ENCODE measurements around the gene PHLDB1. TPM values are rescaled to one million over a fixed set of nuclear protein-coding genes. Genes with fewer than 3 reads are reported as not detected.

Gene PHLDB1
- total and polyA plus RNA-seq, 7 donors = 12.6 to 45.8 (median 27.7) TPM

GRCh38 chr11:118644496-118644895, 37.1 kb downstream of the PHLDB1 start:
- Histone ChIP-seq H3K36me3 (ENCODE audit: insufficient read depth in 1 of 2, low read depth in 1 of 2) (peaks cover 0 to 67% of the 10 kb centered on the region in 2 donors), H3K9me3 (no peaks in the 10 kb centered on the region), H3K4me3 (no peak overlapping the region), H3K4me1 (peaks cover 35% of the 10 kb centered on the region), H3K27me3 (ENCODE audit: insufficient read depth in 3 of 3, low read length in 2 of 3) (no peaks in the 10 kb centered on the region), H3K27ac (no peak overlapping the region)
- TF ChIP-seq, protein P1, sequence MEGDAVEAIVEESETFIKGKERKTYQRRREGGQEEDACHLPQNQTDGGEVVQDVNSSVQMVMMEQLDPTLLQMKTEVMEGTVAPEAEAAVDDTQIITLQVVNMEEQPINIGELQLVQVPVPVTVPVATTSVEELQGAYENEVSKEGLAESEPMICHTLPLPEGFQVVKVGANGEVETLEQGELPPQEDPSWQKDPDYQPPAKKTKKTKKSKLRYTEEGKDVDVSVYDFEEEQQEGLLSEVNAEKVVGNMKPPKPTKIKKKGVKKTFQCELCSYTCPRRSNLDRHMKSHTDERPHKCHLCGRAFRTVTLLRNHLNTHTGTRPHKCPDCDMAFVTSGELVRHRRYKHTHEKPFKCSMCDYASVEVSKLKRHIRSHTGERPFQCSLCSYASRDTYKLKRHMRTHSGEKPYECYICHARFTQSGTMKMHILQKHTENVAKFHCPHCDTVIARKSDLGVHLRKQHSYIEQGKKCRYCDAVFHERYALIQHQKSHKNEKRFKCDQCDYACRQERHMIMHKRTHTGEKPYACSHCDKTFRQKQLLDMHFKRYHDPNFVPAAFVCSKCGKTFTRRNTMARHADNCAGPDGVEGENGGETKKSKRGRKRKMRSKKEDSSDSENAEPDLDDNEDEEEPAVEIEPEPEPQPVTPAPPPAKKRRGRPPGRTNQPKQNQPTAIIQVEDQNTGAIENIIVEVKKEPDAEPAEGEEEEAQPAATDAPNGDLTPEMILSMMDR (IDR thresholded peaks at IDR 0.05) = no peak
- intact Hi-C loops (cut with DNase I) = loop anchor here in 1 of 2 donors (5.0 kb wide), 1 partner anchor 37 kb away; the partner anchor contains the start of gene PHLDB1
- ATAC-seq = no peak
- WGBS, 3 donors = 88 to 94% (median 92%) methylated on average over 9 to 10 of the region's 10 CpGs
- no peak for DNase-seq

GRCh38 chr11:118645066-118645715, 37.8 kb downstream of the PHLDB1 start:
- H3K4me1 ChIP-seq = peaks cover 28% of the 10 kb centered on the region
- intact Hi-C loops (cut with DNase I) = no loop called here
- TF ChIP-seq, protein P1 (IDR thresholded peaks at IDR 0.05) = no peak
- H3K27me3 ChIP-seq (ENCODE audit: insufficient read depth in 3 of 3, low read length in 2 of 3) = no peaks in the 10 kb centered on the region
- H3K9me3 ChIP-seq = no peaks in the 10 kb centered on the region
- no peak overlapping the region for H3K4me3 ChIP-seq
- H3K36me3 ChIP-seq (ENCODE audit: insufficient read depth in 1 of 2, low read depth in 1 of 2) = peaks cover 0 to 74% of the 10 kb centered on the region in 2 donors
- 92 to 93% (median 93%) methylated on average over 24 of the region's 24 CpGs for WGBS, 3 donors
- no peak overlapping the region for H3K27ac ChIP-seq
- DNase-seq (no peak), ATAC-seq (no peak)

DNA sequence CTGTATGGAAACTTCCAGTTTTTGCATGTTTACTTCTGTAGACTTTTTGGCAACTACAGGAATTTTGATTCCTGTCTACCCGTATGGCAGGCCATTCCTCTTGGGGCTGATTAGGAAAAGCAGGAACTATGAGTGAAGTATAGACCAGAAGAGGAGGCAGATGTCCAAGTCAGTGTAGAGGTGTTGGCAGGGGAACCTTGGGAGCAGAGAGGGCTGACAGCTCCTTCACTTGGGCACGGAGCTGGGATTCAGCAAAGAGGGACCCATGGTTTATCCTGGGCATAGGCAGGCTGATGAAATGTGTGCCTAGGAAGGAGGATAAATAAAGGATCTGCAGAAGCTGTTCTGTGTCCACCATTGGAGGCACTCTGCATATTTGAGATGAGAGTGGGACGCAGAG, 39.0 kb downstream of the PHLDB1 start:
- 70 to 86% (median 78%) methylated on average over 3 of the region's 3 CpGs for WGBS, 3 donors
- H3K27me3 ChIP-seq (ENCODE audit: insufficient read depth in 3 of 3, low read length in 2 of 3) = no peaks in the 10 kb centered on the region
- no peak for ATAC-seq
- no peak overlapping the region for H3K27ac ChIP-seq
- H3K4me3 ChIP-seq = no peak overlapping the region
- peaks cover 2 to 85% of the 10 kb centered on the region in 2 donors for H3K36me3 ChIP-seq (ENCODE audit: insufficient read depth in 1 of 2, low read depth in 1 of 2)
- no peak for DNase-seq
- intact Hi-C loops (cut with DNase I) = no loop called here
- peaks cover 24% of the 10 kb centered on the region for H3K4me1 ChIP-seq
- H3K9me3 ChIP-seq = no peaks in the 10 kb centered on the region
- TF ChIP-seq, protein P1 (IDR thresholded peaks at IDR 0.05) = no peak

DNA sequence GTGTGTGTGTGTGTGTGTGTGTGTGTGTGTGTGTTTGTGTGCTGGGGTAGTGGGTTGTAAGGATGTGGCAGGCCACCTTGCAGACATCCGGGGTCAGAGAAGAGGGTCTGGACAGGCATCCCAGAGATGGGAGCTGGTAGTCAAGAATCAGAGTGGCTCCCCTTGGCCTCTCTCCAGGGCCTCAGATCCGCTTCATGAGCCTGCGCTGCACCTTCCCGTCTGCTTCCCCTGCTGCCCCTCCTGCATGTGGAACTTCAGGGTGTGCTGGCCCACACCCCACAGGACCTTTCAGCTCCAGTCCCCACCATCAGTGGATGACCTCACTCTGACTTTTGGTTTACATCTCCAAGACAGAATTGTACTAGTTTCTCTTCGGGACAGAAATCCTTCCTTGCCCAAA, 40.9 kb downstream of the PHLDB1 start:
- Histone ChIP-seq H3K4me1 (peaks cover 10% of the 10 kb centered on the region), H3K9me3 (no peaks in the 10 kb centered on the region), H3K27me3 (ENCODE audit: insufficient read depth in 3 of 3, low read length in 2 of 3) (no peaks in the 10 kb centered on the region), H3K4me3 (no peak overlapping the region), H3K27ac (no peak overlapping the region), H3K36me3 (ENCODE audit: insufficient read depth in 1 of 2, low read depth in 1 of 2) (peaks cover 2 to 93% of the 10 kb centered on the region in 2 donors)
- intact Hi-C loops (cut with DNase I) = no loop called here
- ATAC-seq (no peak), DNase-seq (no peak)
- WGBS, 3 donors = 73 to 79% (median 78%) methylated on average over 4 to 5 of the region's 5 CpGs
- TF ChIP-seq, protein P1 (IDR thresholded peaks at IDR 0.05) = no peak

DNA sequence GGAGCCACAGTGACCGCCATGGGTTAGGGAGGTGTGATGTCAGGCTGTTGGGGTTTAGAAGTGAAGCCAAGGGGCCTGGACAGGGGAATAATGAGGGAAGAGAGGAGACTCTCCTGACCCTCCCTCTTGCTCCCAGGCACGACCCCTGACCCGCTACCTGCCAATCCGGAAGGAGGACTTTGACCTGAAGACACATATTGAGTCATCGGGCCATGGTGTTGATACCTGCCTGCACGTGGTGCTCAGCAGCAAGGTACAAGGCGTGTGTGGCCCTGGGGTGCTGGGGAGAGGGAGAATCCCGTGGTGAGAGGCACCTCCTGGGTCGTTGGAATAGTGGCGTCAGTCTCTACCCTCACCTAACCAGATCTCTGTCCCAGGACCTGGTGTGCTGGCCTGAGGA, 42.5 kb downstream of the PHLDB1 start:
- Histone ChIP-seq H3K27me3 (ENCODE audit: insufficient read depth in 3 of 3, low read length in 2 of 3) (no peaks in the 10 kb centered on the region), H3K36me3 (ENCODE audit: insufficient read depth in 1 of 2, low read depth in 1 of 2) (peaks cover 2 to 98% of the 10 kb centered on the region in 2 donors), H3K9me3 (no peaks in the 10 kb centered on the region), H3K27ac (no peak overlapping the region), H3K4me3 (no peak overlapping the region), H3K4me1 (no peaks in the 10 kb centered on the region)
- DNase-seq (no peak), ATAC-seq (no peak)
- intact Hi-C loops (cut with DNase I) = no loop called here
- 88 to 94% (median 92%) methylated on average over 10 of the region's 10 CpGs for WGBS, 3 donors
- TF ChIP-seq, protein P1 (IDR thresholded peaks at IDR 0.05) = no peak
